AG08396 (cell line): ENCODE results near the gene KL.

Experiments used
- DNase-seq: peaks from one replicate; pipeline ENCODE4 v3.0.0; 2012; ENCODE audit warnings: low spot score, mixed read lengths

KL gene

GRCh38 chr13:33083054-33083453 is 66.8 kb downstream of the KL start:
- no peak for DNase-seq

GRCh38 chr13:33087091-33087490 is 70.9 kb downstream of the KL start:
- no peak for DNase-seq

- DNase-seq: no peak
These were observed 71.6 kb downstream of the KL start for GRCh38 chr13:33087790-33088189.

GRCh38 chr13:33089311-33089710 is 73.1 kb downstream of the KL start:
- DNase-seq: no peak

GRCh38 chr13:33090755-33091414 is 74.7 kb downstream of the KL start:
- DNase-seq: no peak

- no peak for DNase-seq
These were observed 75.2 kb downstream of the KL start for GRCh38 chr13:33091415-33091774.

GRCh38 chr13:33092073-33092987 is 76.1 kb downstream of the KL start:
- DNase-seq: no peak

- DNase-seq: no peak
These were observed 80.8 kb downstream of the KL start for GRCh38 chr13:33096886-33097605.

- DNase-seq: no peak
These were observed 83.6 kb downstream of the KL start for GRCh38 chr13:33099860-33100259.

GRCh38 chr13:33100886-33101285 is 84.7 kb downstream of the KL start:
- DNase-seq: no peak

- no peak for DNase-seq
These were observed 85.6 kb downstream of the KL start for GRCh38 chr13:33101835-33102234.

GRCh38 chr13:33103457-33103856 is 87.2 kb downstream of the KL start:
- no peak for DNase-seq

GRCh38 chr13:33105387-33106005 is 89.3 kb downstream of the KL start:
- no peak for DNase-seq

GRCh38 chr13:33106656-33107360 is 90.6 kb downstream of the KL start:
- DNase-seq: peak; percentile 48

GRCh38 chr13:33107361-33107760 is 91.1 kb downstream of the KL start:
- no peak for DNase-seq

- DNase-seq: peak; percentile 66
These were observed 92.4 kb downstream of the KL start for GRCh38 chr13:33108620-33109019.

- DNase-seq: no peak
These were observed 93.1 kb downstream of the KL start for GRCh38 chr13:33109271-33109697.

GRCh38 chr13:33109801-33110200 is 93.6 kb downstream of the KL start:
- no peak for DNase-seq

GRCh38 chr13:33110386-33110712 is 94.1 kb downstream of the KL start:
- no peak for DNase-seq

- DNase-seq: no peak
These were observed 94.6 kb downstream of the KL start for GRCh38 chr13:33110713-33111413.

- no peak for DNase-seq
These were observed 95.3 kb downstream of the KL start for GRCh38 chr13:33111414-33112110.
